ENCODE results near the gene P2RX7.
"Not testable (repeated sequence)": the region's sequence is repeated elsewhere in the genome, so short reads cannot be mapped to it uniquely, and the experiment has no call there.

The P2RX7 gene

GRCh38 chr12:121158085-121158484, 25.4 kb downstream of the P2RX7 start:
- TF ChIP-seq CTCF (conservative IDR thresholded peaks at IDR 0.05), result no peak

GRCh38 chr12:121158728-121159351, 26.2 kb downstream of the P2RX7 start:
- not testable (repeated sequence) for H3K27ac ChIP-seq

More at GRCh38 chr12:121158085-121158484, 25.4 kb downstream of the P2RX7 start:
- no peak overlapping the region for H3K27ac ChIP-seq

- no peak for TF ChIP-seq CTCF (conservative IDR thresholded peaks at IDR 0.05)
Observed at GRCh38 chr12:121159467-121160307, 27.0 kb downstream of the P2RX7 start.

GRCh38 chr12:121162384-121162783, 29.7 kb downstream of the P2RX7 start:
- H3K27ac ChIP-seq, result no peak overlapping the region
- TF ChIP-seq CTCF (conservative IDR thresholded peaks at IDR 0.05), result no peak

More at GRCh38 chr12:121159467-121160307, 27.0 kb downstream of the P2RX7 start:
- H3K27ac ChIP-seq, result no peak overlapping the region

GRCh38 chr12:121162985-121163384, 30.3 kb downstream of the P2RX7 start:
- no peak for TF ChIP-seq CTCF (conservative IDR thresholded peaks at IDR 0.05)

GRCh38 chr12:121164839-121165238, 32.2 kb downstream of the P2RX7 start:
- not testable (repeated sequence) for H3K27ac ChIP-seq

More at GRCh38 chr12:121162985-121163384, 30.3 kb downstream of the P2RX7 start:
- no peak overlapping the region for H3K27ac ChIP-seq

- no peak overlapping the region for H3K27ac ChIP-seq
- TF ChIP-seq CTCF (conservative IDR thresholded peaks at IDR 0.05), result no peak
Observed at GRCh38 chr12:121165316-121165715, 32.6 kb downstream of the P2RX7 start.

- TF ChIP-seq CTCF (conservative IDR thresholded peaks at IDR 0.05), result no peak
- no peak overlapping the region for H3K27ac ChIP-seq
Observed at GRCh38 chr12:121166356-121166755, 33.7 kb downstream of the P2RX7 start.
